Mammary epithelial cell (primary cell): Measurements from ENCODE around the gene NEUROD6.

Experiments
- EZH2 ChIP-seq: IDR thresholded peaks from 2 replicates; pipeline ENCODE4 v1.6.1; 2012; ENCODE audit warnings: low read length, inconsistent platforms, borderline replicate concordance
- TF ChIP-seq, protein P1 (sequence below), 2 donors: IDR thresholded peaks in 1 of 2; conservative IDR thresholded peaks in 1 of 2; 2 replicates each; pipeline ENCODE4 v1.5.1; 2011 to 2012; ENCODE audit warnings: inconsistent platforms in 2 of 2, low read length in 2 of 2, mild to moderate bottlenecking in 2 of 2, control low read depth in 1 of 2, low read depth in 1 of 2; ENCODE audit not compliant: insufficient read depth in 1 of 2; ENCODE audit errors: extremely low read depth in 1 of 2

DNA sequence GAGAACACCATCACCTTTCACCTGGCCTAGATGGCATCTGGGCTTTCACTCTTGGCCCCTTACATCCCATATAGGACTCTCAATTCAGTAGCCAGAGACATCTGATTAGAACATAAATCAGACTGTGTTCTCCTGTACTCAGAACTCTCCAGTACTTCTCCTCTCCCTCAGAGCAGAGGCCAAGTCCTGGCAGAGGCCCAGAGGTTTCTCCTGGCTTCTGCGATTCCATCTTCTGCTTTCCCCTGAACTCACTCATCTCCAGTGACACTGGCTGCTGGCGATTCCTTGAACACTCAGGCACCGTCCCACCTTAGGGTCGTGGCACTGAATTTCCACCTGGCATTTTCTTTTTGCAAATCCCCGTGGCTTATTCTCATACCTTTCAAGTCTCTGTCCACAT is 4.9 kb upstream of the NEUROD6 start:
- TF ChIP-seq, protein P1, sequence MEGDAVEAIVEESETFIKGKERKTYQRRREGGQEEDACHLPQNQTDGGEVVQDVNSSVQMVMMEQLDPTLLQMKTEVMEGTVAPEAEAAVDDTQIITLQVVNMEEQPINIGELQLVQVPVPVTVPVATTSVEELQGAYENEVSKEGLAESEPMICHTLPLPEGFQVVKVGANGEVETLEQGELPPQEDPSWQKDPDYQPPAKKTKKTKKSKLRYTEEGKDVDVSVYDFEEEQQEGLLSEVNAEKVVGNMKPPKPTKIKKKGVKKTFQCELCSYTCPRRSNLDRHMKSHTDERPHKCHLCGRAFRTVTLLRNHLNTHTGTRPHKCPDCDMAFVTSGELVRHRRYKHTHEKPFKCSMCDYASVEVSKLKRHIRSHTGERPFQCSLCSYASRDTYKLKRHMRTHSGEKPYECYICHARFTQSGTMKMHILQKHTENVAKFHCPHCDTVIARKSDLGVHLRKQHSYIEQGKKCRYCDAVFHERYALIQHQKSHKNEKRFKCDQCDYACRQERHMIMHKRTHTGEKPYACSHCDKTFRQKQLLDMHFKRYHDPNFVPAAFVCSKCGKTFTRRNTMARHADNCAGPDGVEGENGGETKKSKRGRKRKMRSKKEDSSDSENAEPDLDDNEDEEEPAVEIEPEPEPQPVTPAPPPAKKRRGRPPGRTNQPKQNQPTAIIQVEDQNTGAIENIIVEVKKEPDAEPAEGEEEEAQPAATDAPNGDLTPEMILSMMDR (conservative IDR thresholded peaks at IDR 0.05 in 1 of 2, IDR thresholded peaks at IDR 0.05 in 1 of 2; ENCODE audit: extremely low read depth in 1 of 2, insufficient read depth in 1 of 2, low read depth in 1 of 2, low read length in 2 of 2): no peak
- no peak for TF ChIP-seq EZH2
